Measurements from ENCODE around the gene TMEM106C. TPM values are rescaled to one million over a fixed set of nuclear protein-coding genes. Genes with fewer than 3 reads are reported as not detected.
A peak's percentile ranks its signal among the peaks of the same experiment; 100 is the strongest.

The TMEM106C gene
- polyA plus RNA-seq, 6 donors from 2014 or later: 32.6 to 53.0 (median 44.9) TPM

- Mint-ChIP-seq H3K27ac (no peak overlapping the region), H3K36me3 (no peaks in the 10 kb centered on the region), H3K9me3 (no peaks in the 10 kb centered on the region)
These were observed 14.6 kb downstream of the TMEM106C start for GRCh38 chr12:47977772-47978597.

GRCh38 chr12:47978598-47978873, 15.1 kb downstream of the TMEM106C start:
- Mint-ChIP-seq H3K27me3 (peaks cover 0 to 42% (median 17%) of the 10 kb centered on the region in 3 donors), H3K4me1 (peaks cover 3 to 6% (median 5%) of the 10 kb centered on the region in 3 donors), H3K36me3 (no peaks in the 10 kb centered on the region), H3K9me3 (no peaks in the 10 kb centered on the region), H3K27ac (no peak overlapping the region), H3K4me3 (no peak overlapping the region)
- DNase-seq (no peak), ATAC-seq (ENCODE audit: low read depth in 2 of 2) (no peak)

More at GRCh38 chr12:47977772-47978597, 14.6 kb downstream of the TMEM106C start:
- no peak for DNase-seq
- peaks cover 0 to 37% (median 16%) of the 10 kb centered on the region in 3 donors for H3K27me3 Mint-ChIP-seq
- peaks cover 3 to 6% (median 5%) of the 10 kb centered on the region in 3 donors for H3K4me1 Mint-ChIP-seq
- no peak for ATAC-seq (ENCODE audit: low read depth in 2 of 2)
- H3K4me3 Mint-ChIP-seq: no peak overlapping the region

GRCh38 chr12:47979166-47979565, 15.8 kb downstream of the TMEM106C start:
- no peak for DNase-seq
- no peak overlapping the region for H3K4me3 Mint-ChIP-seq
- H3K27ac Mint-ChIP-seq: no peak overlapping the region
- H3K9me3 Mint-ChIP-seq: no peaks in the 10 kb centered on the region
- no peaks in the 10 kb centered on the region for H3K36me3 Mint-ChIP-seq
- no peak for ATAC-seq (ENCODE audit: low read depth in 2 of 2)
- H3K27me3 Mint-ChIP-seq: peaks cover 0 to 47% (median 19%) of the 10 kb centered on the region in 3 donors
- H3K4me1 Mint-ChIP-seq: peaks cover 3 to 6% (median 5%) of the 10 kb centered on the region in 3 donors

- DNase-seq (no peak), ATAC-seq (ENCODE audit: low read depth in 2 of 2) (no peak)
- Mint-ChIP-seq H3K4me1 (peaks cover 3 to 6% (median 5%) of the 10 kb centered on the region in 3 donors), H3K9me3 (no peaks in the 10 kb centered on the region), H3K36me3 (no peaks in the 10 kb centered on the region), H3K27me3 (peaks cover 2 to 52% (median 23%) of the 10 kb centered on the region in 3 donors), H3K27ac (no peak overlapping the region), H3K4me3 (no peak overlapping the region)
These were observed 16.3 kb downstream of the TMEM106C start for GRCh38 chr12:47979686-47980085.

- no peak for ATAC-seq (ENCODE audit: low read depth in 2 of 2)
These were observed 16.8 kb downstream of the TMEM106C start for GRCh38 chr12:47980197-47980596.

GRCh38 chr12:47980779-47981495, 17.5 kb downstream of the TMEM106C start:
- Mint-ChIP-seq H3K4me1 (peaks cover 3 to 6% (median 5%) of the 10 kb centered on the region in 3 donors), H3K4me3 (no peak overlapping the region), H3K27me3 (peaks cover 7 to 60% (median 23%) of the 10 kb centered on the region in 3 donors), H3K36me3 (no peaks in the 10 kb centered on the region), H3K9me3 (no peaks in the 10 kb centered on the region), H3K27ac (no peak overlapping the region)
- ATAC-seq (ENCODE audit: low read depth in 2 of 2): no peak
- no peak for DNase-seq

More at GRCh38 chr12:47980197-47980596, 16.8 kb downstream of the TMEM106C start:
- Mint-ChIP-seq H3K27ac (no peak overlapping the region), H3K9me3 (no peaks in the 10 kb centered on the region), H3K27me3 (peaks cover 7 to 57% (median 23%) of the 10 kb centered on the region in 3 donors), H3K4me3 (no peak overlapping the region), H3K36me3 (no peaks in the 10 kb centered on the region), H3K4me1 (peaks cover 3 to 6% (median 5%) of the 10 kb centered on the region in 3 donors)
- no peak for DNase-seq

- no peaks in the 10 kb centered on the region for H3K36me3 Mint-ChIP-seq
- H3K27me3 Mint-ChIP-seq: peaks cover 7 to 67% (median 23%) of the 10 kb centered on the region in 3 donors
- H3K4me3 Mint-ChIP-seq: no peak overlapping the region
- H3K9me3 Mint-ChIP-seq: no peaks in the 10 kb centered on the region
- peaks cover 3 to 11% (median 5%) of the 10 kb centered on the region in 3 donors for H3K4me1 Mint-ChIP-seq
- no peak overlapping the region for H3K27ac Mint-ChIP-seq
- DNase-seq (no peak), ATAC-seq (ENCODE audit: low read depth in 2 of 2) (no peak)
These were observed 18.3 kb downstream of the TMEM106C start for GRCh38 chr12:47981496-47982260.

- H3K36me3 Mint-ChIP-seq: no peaks in the 10 kb centered on the region
- H3K4me1 Mint-ChIP-seq: peaks cover 2 to 17% (median 6%) of the 10 kb centered on the region in 3 donors
- DNase-seq (no peak), ATAC-seq (ENCODE audit: low read depth in 2 of 2) (no peak)
- H3K9me3 Mint-ChIP-seq: no peaks in the 10 kb centered on the region
- H3K4me3 Mint-ChIP-seq: no peak overlapping the region
- peaks cover 7 to 71% (median 23%) of the 10 kb centered on the region in 3 donors for H3K27me3 Mint-ChIP-seq
- H3K27ac Mint-ChIP-seq: no peak overlapping the region
These were observed 18.9 kb downstream of the TMEM106C start for GRCh38 chr12:47982311-47982710.

GRCh38 chr12:47982770-47983169, 19.4 kb downstream of the TMEM106C start:
- Mint-ChIP-seq H3K36me3 (no peaks in the 10 kb centered on the region), H3K4me3 (peak overlapping the region in 1 of 8 donors; percentile 12), H3K27me3 (peaks cover 7 to 67% (median 23%) of the 10 kb centered on the region in 3 donors), H3K9me3 (no peaks in the 10 kb centered on the region), H3K27ac (peak overlapping the region in 1 of 6 donors; percentile 20), H3K4me1 (peaks cover 1 to 22% (median 10%) of the 10 kb centered on the region in 3 donors)
- DNase-seq (no peak), ATAC-seq (ENCODE audit: low read depth in 2 of 2) (no peak)

- ATAC-seq (ENCODE audit: low read depth in 2 of 2) (no peak), DNase-seq (no peak)
- no peaks in the 10 kb centered on the region for H3K36me3 Mint-ChIP-seq
- H3K27ac Mint-ChIP-seq: peak overlapping the region in 1 of 6 donors; percentile 59
- H3K4me3 Mint-ChIP-seq: no peak overlapping the region
- H3K27me3 Mint-ChIP-seq: peaks cover 7 to 64% (median 22%) of the 10 kb centered on the region in 3 donors
- peaks cover 5 to 30% (median 15%) of the 10 kb centered on the region in 3 donors for H3K4me1 Mint-ChIP-seq
- no peaks in the 10 kb centered on the region for H3K9me3 Mint-ChIP-seq
These were observed 20.2 kb downstream of the TMEM106C start for GRCh38 chr12:47983541-47984115.

- H3K4me1 Mint-ChIP-seq: peaks cover 11 to 32% (median 15%) of the 10 kb centered on the region in 3 donors
These were observed 21.0 kb downstream of the TMEM106C start for GRCh38 chr12:47984331-47984801.

GRCh38 chr12:47985596-47986290, 22.3 kb downstream of the TMEM106C start:
- no peaks in the 10 kb centered on the region for H3K36me3 Mint-ChIP-seq
- peaks cover 25 to 46% (median 29%) of the 10 kb centered on the region in 3 donors for H3K4me1 Mint-ChIP-seq
- no peak overlapping the region for H3K27ac Mint-ChIP-seq
- H3K4me3 Mint-ChIP-seq: no peak overlapping the region
- DNase-seq (no peak), ATAC-seq (ENCODE audit: low read depth in 2 of 2) (no peak)
- H3K27me3 Mint-ChIP-seq: peaks cover 13 to 50% (median 15%) of the 10 kb centered on the region in 3 donors
- H3K9me3 Mint-ChIP-seq: no peaks in the 10 kb centered on the region

More at GRCh38 chr12:47984331-47984801, 21.0 kb downstream of the TMEM106C start:
- Mint-ChIP-seq H3K27ac (no peak overlapping the region), H3K36me3 (no peaks in the 10 kb centered on the region), H3K9me3 (no peaks in the 10 kb centered on the region), H3K27me3 (peaks cover 7 to 56% (median 15%) of the 10 kb centered on the region in 3 donors), H3K4me3 (no peak overlapping the region)
- no peak for DNase-seq
- no peak for ATAC-seq (ENCODE audit: low read depth in 2 of 2)

Data from naive B cell (primary cell).